Forelimb muscle (tissue), 1 donor: ENCODE measurements around the gene GRM1. TPM values are rescaled to one million over a fixed set of nuclear protein-coding genes. Genes with fewer than 3 reads are reported as not detected.

Source experiments
- DNase-seq: peaks from one replicate; pipeline ENCODE4 v3.0.0-alpha.2; 2013; ENCODE audit warnings: low read depth
- polyA plus RNA-seq: library from polyadenylated mRNA; unstranded; fragments of 120-200 nt; gene quantifications from one replicate; pipeline ENCODE4 v1.2.1, GENCODE V29; 2013; ENCODE audit not compliant: insufficient read length

GRM1 gene
- polyA plus RNA-seq, 1 donor: not detected

- DNase-seq: no peak
Measured at GRCh38 chr6:146097586-146097985, 68.7 kb downstream of the GRM1 start.

GRCh38 chr6:146100776-146101175, 71.9 kb downstream of the GRM1 start:
- DNase-seq: no peak

DNA sequence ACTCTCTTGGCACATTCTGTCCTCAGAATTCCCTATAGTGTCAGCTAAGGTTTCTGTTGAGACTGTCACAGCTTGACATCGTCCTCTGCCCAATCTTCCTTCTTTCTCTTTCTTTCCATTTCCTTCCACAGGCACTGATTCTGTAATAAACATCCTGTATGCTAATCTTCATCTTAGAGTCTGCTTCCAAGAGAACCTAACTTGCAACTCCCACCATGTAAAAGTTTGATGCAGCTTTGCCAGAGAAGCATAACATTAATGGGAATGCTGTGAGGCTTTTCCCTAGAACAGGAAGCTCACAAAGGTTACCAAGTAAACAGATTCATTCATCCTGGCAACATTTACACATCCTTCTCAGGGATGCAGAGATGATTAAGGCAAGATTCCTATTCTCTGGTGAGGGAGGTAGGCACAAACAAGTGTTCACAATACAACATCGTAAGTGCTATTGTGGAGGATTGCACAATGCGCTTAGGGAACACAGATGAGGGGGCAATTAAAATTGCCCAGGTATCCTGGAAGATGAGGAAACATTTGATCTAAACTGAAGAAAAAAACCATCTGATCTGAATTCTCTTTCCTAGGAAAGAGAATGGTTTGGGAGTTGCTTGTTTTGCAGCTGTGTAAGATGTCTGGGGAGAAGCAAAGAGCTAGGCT, 74.7 kb downstream of the GRM1 start:
- DNase-seq: no peak

DNA sequence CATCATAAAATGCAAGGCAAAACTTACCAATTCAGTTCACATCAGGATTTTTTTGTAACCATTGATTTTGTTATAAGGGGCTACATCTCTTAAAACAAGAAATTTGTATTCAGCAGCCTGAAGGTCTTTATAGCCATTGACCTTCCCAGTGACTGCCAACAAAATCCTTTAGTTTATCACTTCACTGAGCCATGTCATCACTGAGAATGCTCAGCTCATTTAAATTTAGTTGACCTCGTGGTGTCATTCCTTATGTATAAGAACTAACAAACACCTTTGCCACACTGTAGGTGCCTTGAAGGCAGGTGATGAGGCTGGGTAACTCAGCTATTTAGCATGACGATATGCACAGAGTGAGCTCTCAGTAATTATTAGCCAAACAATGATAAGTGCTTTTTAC, 77.7 kb downstream of the GRM1 start:
- no peak for DNase-seq

DNA sequence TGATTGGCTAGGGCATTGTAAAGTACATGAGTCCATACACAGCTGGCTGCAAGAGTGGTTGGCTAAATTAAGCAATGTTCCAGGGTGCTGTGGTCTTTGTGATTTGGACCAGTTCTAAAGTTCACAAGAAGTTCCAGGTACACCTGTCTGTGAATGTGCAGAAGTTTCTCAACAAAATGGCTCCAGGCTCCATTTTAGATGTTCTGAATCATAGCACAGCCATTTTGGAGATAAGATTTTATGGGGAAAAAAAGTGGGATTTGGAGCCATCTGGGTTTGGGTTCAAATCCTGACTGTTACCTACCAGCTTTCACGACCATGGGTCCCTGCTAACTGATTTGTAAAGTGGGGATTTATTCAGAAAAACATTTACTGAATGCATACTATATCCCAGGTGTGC, 82.1 kb downstream of the GRM1 start:
- DNase-seq: no peak

DNA sequence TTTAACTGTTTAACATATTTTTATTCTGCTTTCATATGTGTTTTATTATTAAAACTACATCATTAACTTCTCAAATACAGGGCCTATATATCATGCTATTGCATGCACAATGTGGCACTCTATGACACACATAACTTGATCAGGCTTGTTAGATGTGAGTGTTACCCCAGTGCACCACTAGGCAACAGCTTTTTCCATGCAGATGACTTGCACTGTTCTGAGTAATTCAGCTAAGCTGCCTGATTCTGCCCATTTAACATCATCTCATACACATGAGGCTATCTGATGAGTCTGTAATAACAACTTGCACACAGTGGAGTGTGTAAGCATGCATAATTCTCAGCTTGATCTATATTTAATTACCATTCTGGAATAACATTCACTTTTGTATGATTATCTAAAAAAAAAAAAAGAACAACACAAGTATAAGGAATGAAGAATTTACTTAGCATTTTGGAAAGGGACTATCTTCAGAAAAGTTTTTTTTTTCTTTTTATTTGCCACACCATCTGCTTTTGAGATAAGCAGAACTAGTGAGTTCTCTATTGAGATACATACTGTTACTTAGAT, 83.1 kb downstream of the GRM1 start:
- no peak for DNase-seq

DNA sequence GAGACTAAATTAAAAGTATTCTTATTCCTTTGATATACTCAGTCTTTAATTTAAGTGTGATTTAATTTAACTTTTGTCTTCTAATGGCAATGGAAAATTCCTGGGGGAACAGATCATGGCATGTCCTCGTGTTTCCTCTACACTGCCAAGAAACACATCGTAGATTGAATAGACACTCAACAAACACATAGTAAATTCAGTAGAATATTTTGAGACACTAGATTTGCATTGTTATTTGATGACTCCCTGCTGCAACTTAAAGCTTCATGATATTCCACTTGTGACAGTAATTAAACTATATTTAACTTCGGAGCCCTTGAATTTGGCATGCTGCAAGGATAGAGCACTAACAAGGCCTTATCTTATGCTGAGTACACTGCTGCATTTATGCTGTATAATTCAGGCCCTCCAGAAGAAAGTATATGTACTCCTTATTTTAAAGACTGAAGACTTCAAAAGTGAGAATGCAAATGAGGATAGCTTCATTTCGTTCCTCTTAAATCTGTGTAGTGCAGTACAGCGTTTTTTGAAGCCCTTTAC, 84.3 kb downstream of the GRM1 start:
- no peak for DNase-seq

- no peak for DNase-seq
Measured at GRCh38 chr6:146123616-146124015, 94.8 kb downstream of the GRM1 start.

GRCh38 chr6:146127447-146128215, 98.8 kb downstream of the GRM1 start:
- DNase-seq: no peak

DNA sequence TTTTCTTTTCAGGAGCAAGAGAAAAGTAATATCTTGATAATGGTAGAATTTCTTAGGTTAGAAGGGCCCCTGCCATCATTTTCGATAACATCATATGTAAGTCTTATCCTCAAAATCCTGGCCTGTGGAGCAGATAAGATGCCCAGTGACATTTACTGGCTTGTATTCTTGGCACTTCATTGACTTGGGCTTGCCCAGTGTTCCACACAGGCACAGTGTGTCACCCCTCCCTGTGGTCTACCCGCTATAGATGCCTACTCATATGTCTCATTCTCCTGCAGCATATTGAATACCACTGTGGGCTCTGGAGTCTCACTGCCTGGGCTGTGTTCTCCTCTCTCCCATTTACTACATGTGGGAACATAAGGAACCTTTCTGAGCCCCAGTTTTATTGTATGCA, 105.0 kb downstream of the GRM1 start:
- DNase-seq: no peak

GRCh38 chr6:146135167-146135566, 106.3 kb downstream of the GRM1 start:
- DNase-seq: no peak

DNA sequence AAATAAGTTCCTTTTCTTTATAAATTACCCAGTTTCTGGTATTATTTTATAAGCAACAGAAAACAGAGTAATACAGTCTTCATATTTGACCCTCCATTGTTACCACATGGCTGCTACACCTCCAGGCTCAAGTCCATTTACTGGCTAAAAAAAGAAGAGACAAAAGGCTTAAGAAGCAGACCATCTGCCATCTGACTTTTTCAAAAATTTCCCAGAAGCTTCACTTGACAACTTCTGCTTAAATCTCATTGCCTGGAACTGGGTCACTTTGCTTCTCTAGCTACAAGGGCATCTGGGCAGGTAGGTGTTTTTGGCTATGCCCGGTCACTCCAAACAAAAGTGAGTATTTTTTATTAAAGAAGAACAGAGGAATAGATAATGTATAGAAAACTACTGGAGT, 118.0 kb downstream of the GRM1 start:
- no peak for DNase-seq

DNA sequence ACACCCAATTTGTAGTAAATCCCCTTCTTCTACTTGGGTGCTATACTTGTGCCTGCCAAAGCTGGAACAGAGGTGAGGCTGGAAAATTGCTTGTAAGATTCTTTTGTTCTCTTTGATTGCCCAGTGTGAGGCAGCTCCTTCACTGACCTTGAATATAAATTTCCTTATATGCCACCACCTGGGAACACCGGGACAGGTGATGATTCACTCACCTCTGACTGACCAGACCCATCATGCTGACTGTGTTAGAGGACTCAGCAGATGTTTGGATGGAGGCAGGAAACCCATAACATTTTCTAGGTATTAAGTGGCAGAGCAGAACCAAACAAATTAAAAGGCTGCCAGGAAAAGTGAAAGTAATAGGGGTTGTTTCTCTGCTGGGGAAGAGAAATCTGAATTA, 120.9 kb downstream of the GRM1 start:
- DNase-seq: no peak

DNA sequence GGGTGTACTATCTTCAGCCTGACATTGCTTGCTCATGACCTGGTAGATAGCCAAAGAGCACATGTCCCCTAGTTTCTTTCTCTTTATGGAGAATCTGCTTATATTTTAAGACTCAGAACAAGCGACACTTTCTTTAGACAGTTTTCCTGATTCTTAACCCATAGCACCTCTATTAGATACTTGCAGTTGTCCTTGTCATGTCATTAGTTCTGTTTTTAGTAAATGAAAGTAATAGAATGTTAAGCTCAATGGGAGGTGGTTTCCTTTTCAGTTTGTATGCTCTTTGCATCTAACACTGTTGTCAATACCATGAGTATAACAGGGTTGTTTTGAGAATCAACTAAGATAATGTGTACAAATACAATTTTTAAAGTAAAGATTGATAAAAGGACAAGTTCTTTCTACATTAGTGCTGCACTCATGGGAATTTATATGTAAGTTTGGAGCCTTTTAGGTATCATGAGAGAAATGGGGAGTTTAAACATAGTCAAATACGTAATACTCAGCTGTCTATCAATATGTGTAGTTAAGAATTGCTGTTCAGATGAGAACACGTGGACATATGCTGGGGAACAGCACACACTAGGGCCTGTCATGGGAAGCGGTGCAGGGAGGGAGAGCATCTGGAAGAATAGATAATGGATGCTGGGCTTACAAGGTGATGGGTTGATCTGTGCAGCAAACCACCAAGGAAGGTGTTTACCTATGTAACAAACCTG, 124.3 kb downstream of the GRM1 start:
- DNase-seq: no peak

DNA sequence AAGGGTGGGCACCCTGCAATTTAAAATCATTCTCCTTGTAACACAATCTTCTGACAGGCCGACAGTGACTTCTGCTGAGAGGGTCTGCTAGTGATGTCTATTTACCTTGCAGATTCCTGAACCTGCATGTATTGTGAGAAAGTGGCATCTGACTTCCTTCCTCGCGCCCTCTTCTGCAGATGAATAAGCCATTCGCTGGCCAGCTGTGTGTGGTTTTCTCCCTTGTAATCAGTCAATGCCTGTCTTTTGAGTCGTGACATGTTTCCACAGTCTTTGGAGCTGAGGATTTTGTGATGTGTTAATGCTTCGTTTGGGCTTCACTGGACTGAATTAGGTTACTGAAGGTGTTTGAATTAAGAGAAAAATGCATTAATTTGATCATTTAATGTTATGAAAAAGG, 125.3 kb downstream of the GRM1 start:
- DNase-seq: no peak

DNA sequence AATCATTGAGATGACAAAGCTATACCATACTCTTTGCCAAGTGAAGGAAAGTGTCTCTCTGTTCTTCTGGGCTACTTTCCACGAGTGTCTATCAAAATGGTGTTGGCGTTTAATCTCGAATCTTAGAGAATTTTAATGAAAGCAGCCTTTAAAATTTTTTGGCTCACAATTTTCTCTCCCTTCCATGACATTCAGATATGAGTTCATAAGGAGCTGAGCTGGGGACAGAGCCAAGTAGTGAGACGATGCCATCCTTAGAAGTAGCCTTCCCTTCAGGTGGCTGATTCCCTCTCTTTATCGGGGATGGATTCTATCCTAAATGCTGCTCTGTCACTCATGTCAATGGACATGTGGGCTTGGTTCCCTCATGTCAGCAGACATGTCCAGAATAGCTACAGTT, 132.8 kb downstream of the GRM1 start:
- no peak for DNase-seq

DNA sequence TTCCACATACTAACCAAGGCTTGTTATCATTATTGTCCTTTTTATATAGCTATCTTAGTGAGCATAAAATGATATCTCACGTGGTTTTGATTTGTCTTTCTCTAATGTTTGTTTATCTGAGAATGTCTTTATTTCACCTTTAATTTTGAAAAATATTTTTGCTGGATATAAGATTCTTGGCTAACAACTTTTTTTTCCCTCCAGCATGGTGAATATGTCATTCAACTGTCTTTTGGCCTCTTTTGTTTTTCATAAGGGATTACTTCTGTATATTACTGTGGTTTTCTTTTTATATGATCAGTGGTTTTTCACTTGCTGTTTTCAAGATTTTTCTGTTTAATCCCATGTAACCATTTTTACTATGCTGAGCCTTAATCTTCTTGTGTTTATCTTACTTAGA, 141.0 kb downstream of the GRM1 start:
- no peak for DNase-seq

GRCh38 chr6:146177785-146178184, 148.9 kb downstream of the GRM1 start:
- no peak for DNase-seq

- DNase-seq: no peak
Measured at GRCh38 chr6:146183831-146184230, 155.0 kb downstream of the GRM1 start.

GRCh38 chr6:146184701-146185100, 155.8 kb downstream of the GRM1 start:
- no peak for DNase-seq

GRCh38 chr6:146189131-146189530, 160.3 kb downstream of the GRM1 start:
- no peak for DNase-seq

- DNase-seq: no peak
Measured at GRCh38 chr6:146190581-146190980, 161.7 kb downstream of the GRM1 start.
